ENCODE data around the gene IGF2BP2.
A peak's percentile ranks its signal among the peaks of the same experiment; 100 is the strongest.
"Not testable (repeated sequence)": the region's sequence is repeated elsewhere in the genome, so short reads cannot be mapped to it uniquely, and the experiment has no call there.

IGF2BP2 gene

DNA sequence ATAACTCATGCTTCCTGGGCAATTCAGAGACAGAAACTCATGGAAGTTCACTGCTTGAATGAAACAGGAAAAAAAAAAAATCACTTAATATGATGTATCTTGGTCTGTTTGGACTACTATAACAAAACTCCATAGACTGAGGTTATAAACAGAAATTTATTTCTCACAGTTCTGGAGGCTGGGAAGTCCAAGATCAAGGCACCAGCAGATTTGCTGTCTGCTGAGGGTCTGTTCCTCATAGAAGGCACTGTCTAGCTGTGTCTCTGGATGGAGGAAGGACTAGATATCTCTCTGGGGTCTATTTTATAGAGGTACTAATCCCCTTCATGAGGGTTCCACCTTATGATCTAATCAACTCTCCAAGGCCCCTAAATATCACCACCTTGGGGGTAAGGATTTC, 119.3 kb downstream of the IGF2BP2 start:
- DNase-seq = no peak

GRCh38 chr3:185702262-185703225, 122.3 kb downstream of the IGF2BP2 start:
- no peak for DNase-seq

- no peak for DNase-seq
These were observed 123.1 kb downstream of the IGF2BP2 start for GRCh38 chr3:185701611-185702261.

GRCh38 chr3:185699927-185700326, 124.9 kb downstream of the IGF2BP2 start:
- DNase-seq = no peak

GRCh38 chr3:185697228-185697627, 127.6 kb downstream of the IGF2BP2 start:
- not testable (repeated sequence) for DNase-seq

- no peak for DNase-seq
These were observed 128.8 kb downstream of the IGF2BP2 start for GRCh38 chr3:185696039-185696438.

- DNase-seq = no peak
These were observed 130.7 kb downstream of the IGF2BP2 start for GRCh38 chr3:185693985-185694653.

GRCh38 chr3:185691622-185692021, 133.2 kb downstream of the IGF2BP2 start:
- no peak for DNase-seq

- no peak for DNase-seq
These were observed 137.5 kb downstream of the IGF2BP2 start for GRCh38 chr3:185687271-185687878.

GRCh38 chr3:185685231-185686035, 139.4 kb downstream of the IGF2BP2 start:
- no peak for DNase-seq

DNA sequence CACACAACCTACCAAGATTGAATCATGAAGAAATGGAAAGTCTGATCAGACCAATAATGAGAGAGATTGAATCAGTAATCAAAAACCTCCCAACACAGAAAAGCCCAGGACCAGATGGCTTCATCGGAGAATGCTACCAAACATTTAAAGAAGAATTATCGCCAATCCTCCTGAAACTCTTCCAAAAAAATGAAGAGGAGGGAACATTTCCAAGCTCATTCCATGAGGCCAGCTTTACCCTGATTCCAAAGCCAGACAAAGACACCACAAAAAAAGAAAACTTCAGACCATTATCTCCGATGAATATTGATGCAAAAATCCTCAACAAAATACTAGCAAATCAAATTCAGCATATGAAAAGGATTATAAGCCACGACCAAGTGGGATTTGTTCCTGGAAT, 144.6 kb downstream of the IGF2BP2 start:
- DNase-seq = no peak

DNA sequence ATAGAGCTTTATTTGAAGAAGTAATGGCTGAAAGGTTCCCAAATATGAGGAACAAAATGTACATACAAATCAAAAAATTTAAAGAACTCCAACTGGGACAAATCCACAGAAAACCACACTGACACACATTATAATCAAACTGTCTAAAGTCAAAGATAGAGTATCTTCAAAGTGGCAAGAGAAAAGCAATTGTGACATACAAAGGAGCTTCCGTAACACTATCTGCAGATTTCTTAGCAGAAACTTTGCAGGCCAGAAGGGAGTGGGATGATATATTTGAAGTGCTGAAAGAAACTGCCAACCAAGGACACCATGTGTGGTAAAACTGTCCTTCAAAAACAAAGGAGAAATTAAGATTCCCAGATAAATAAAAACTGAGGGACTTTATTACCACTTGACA, 146.8 kb downstream of the IGF2BP2 start:
- DNase-seq = no peak

DNA sequence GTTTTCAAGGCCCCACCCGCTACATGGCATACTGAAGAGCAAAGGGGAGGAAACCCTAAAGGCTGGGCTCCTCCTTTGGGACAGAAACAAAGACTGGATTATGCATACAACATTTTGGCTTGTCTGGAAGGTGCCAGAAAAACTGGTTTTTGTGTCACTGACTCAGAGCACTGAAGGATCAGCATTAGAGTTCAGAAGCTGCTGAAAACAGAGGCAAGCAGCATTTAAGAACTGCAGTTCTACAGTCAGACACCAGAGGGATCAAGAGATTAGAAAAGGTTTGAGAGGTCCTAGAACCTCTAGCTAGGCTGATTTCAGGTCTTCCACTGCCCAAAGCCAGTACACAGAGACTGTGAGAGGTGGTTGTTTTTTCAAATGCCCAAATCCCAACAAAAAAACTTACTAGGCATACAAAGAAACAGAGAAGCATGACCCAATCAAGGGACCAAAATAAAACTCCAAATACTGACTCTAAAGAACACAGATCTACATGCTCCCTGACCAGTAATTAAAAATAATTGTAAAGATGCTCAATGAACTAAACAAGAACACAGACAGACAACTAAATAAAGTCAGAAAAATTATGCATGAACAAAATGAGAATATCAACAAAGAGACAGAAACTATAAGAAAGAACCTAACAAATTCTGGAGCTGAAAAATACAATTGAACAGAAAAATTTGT, 147.6 kb downstream of the IGF2BP2 start:
- DNase-seq = peak; percentile 9

DNA sequence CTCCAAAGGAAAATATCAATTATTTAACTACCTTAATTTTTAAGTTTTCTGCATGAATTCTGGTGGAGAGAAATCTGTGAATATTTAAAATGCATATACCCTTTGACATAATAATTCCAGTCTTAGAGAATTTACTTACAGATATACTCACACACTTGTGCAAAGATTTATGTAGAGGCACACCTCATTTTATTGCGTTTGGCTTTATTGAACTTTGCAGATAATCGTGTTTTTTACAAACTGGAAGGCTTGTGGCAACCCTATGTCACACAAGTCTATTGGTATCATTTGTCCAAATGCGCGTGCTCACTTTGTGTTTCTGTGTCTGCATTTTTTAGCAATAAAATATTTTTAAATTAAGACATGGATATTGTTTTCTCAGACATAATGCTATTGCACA, 157.3 kb downstream of the IGF2BP2 start:
- no peak for DNase-seq

DNA sequence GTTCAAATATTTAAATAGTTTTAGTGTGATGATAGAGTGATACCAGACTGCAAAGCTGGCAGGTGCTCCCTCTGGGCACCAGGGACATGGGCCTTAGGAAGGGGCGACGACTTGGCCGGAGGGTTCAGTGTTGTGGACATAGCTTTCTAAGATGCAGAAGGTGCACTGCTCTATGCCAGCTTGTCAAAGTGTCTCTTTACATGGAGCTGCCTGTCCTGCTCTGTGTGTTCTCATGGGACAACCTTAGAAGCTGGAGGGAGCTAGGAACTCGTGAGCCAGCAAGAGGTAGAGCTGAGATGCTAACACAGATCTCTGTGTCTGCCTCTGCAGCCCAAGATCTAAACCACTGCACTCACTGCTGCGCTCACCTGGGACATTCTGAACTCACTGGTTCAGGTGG, 160.9 kb downstream of the IGF2BP2 start:
- DNase-seq = no peak

DNA sequence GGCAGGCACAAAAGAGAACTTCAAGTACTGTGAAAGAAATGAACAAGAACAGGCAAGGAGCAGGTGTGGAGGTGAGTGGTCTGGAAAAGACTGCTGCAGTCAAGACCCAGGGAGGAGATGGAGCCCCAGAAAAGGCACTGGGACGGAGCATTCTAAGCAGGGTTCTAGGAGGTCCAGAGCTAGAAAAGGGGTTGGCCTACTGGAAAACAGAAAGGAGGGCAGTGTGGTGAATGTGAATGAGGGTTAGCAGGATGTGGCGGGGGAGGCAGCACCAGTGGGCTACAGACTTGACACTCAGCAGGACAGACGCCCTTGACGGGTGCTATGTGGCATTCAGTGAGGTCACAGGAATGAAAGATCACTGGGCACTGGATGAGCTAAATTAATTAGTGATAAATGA, 163.1 kb downstream of the IGF2BP2 start:
- DNase-seq = no peak

- not testable (repeated sequence) for DNase-seq
These were observed 163.5 kb downstream of the IGF2BP2 start for GRCh38 chr3:185661296-185661695.

- peak; percentile 97 for DNase-seq
These were observed 164.6 kb downstream of the IGF2BP2 start for GRCh38 chr3:185659942-185660921.

- no peak for DNase-seq
These were observed 165.9 kb downstream of the IGF2BP2 start for GRCh38 chr3:185658943-185659342.

DNA sequence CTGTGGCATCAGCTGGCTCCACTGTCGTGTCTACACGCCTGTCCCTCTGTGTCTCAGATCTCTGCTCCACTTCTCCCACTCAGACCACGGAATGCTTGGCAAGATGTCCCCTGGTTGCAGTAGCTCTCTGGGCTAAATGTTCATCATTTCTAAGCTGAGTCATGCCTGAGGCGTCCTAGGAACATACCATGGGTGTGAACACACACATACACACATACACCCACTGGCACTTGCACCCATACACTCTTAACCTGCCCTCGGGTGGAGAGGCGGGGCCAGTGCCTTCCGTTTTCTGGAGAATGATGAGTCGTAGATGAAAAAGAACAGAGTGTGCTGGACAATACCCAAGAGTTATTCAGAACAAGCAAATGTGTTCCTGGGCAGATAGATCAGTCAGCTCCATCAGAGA, 166.3 kb downstream of the IGF2BP2 start:
- DNase-seq = no peak
